ENCODE results near the gene CTSH.
"Not testable (repeated sequence)": the region's sequence is repeated elsewhere in the genome, so short reads cannot be mapped to it uniquely, and the experiment has no call there.

Gene CTSH

DNA sequence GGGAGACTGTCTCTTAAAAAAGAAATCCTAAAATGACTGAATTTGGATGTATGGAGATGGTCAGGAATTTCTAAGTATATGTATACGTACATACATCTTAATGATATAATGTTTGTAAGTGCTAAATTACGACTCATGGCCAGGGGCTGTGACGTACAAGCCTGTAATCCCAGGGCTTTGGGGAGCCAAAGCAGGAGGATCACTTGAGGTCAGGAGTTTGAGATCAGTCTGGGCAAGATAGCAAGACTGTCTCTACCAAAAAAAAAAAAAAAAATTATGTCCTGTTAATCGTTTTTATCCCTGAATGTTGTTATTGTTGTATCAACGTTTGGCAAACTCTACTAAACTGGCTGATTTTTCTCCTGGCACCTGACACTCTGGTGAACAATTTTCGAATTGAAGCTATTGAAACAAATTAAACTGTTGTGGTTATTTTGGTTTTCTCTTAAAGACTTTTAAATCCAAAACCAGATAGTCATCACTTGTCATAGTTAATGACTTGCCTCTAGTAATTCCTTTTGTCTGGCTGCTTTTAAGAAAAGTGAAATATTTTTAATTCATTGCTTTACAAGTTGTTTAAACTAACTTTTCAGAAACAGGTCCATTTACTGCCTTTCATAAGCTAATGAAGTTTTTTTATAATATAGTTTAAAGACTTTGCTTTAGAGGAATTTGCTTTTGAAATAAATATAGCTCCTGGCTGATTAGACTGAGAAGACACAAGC, 65.2 kb downstream of the CTSH start:
- DNase-seq, result no peak

GRCh38 chr15:78878356-78878755, 66.5 kb downstream of the CTSH start:
- DNase-seq, result no peak

GRCh38 chr15:78876954-78877353, 67.9 kb downstream of the CTSH start:
- DNase-seq, result not testable (repeated sequence)

DNA sequence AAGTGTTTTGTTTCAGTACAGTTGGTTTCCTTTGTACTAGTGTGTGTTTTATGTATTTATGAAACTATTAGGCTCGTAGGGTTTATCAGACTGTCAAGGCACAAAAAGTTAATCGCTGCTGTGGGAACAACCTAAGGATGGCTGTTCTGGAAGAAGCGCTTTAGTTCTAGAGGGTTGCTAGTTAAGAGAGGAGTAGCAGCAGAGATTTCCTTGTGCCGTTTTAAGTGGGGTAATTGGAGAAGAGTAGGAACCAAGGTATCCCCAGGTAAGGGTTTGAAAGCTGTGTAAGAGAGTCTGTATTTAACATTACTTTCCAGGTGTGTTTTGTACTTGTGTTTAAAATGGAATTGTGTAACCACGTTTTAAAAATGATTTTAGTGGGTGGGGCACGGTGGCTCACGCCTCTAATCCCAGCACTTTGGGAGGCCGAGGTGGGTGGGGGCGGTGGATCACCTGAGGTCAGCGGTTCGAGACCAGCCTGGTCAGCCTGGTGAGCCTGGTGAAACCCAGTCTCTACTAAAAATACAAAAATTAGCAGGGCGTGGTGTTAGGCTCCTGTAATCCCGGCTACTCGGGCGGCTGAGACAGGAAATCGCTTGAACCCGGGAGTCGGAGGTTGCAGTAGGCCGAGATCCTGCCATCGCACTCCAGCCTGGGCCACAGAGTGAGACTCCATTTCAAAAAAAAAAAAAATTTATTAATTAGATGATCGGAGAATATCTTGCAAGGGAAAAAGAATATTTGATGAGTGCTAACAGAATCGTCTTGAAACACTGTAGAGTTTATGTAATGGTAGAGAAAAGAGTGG, 69.5 kb downstream of the CTSH start:
- no peak for DNase-seq

GRCh38 chr15:78873793-78874765, 70.8 kb downstream of the CTSH start:
- DNase-seq, result no peak

DNA sequence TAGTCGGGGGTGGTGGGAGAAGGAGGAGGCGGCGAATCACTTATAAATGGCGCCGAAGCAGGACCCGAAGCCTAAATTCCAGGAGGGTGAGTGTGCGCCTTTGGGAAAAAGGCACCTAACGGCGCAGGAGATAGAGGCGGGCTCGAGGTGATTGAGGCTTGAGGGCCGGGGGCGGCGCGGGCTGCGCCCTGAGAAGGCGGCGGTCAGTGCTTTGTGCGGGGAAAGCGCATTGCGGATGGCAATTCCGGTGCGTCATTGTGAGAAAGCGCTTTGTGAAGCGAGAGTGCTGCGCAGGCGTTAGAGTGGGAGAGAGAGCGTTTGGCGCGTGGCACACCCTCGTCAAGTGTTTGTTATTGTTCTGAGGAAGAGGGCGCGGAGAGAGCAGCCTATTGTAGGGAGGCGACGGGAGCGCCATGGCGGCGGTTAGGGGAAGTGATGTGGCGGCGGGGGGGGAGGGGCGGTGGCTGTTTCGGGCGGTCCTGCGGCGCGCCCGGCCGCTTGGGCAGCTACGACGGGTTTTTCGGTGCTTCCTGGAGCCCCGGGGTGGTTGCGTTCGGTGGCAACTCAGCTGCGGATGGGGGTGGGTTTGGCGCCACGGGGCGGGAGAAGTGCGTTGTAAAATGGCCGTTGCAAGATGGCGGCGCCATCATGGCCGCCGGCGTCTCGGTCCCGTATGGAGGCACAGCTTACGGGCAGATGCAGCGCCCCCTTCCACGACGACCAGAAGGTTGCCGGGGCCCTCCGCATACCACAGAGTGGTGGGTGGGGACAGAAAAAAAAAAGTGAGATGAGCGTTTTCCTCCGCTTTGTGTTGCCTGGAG, 71.7 kb downstream of the CTSH start:
- DNase-seq, result peak; percentile 73

- peak; percentile 97 for DNase-seq
These were observed 72.5 kb downstream of the CTSH start, which contains the start of gene MORF4L1 for GRCh38 chr15:78872155-78872971. Gene MORF4L1, plus strand, starts transcription at chr15:78872890. Its CDS starts 128 bp downstream, at chr15:78873018.

- DNase-seq, result not testable (repeated sequence)
These were observed 73.2 kb downstream of the CTSH start for GRCh38 chr15:78871483-78872127.
